ENCODE measurements around the gene ACP2.
A peak's percentile ranks its signal among the peaks of the same experiment; 100 is the strongest.
"Not testable (repeated sequence)": the region's sequence is repeated elsewhere in the genome, so short reads cannot be mapped to it uniquely, and the experiment has no call there.

The ACP2 gene

DNA sequence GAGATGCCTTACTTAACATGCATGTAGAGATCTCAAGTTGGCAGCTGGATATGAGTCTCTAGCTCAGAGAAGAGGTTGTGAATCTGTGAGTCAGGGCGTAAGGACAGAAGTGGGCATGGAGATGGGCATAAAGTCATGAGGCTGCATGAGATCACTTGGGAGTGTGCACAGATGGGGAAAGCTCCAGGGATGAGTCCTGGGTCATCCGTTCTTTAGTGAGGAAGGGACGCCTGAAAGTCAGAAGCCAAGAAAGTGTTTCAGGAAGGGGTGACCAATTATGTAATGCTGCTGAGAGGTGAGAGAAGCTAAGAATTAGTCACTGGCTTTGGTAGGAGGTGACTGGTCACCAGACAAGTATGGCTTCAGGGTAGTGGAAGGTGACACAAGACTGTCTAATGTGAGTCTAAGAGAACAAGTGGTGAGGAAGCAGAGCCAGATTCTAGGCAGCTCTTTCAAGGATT lies 6.7 kb downstream of the ACP2 start:
- DNase-seq: no peak

DNA sequence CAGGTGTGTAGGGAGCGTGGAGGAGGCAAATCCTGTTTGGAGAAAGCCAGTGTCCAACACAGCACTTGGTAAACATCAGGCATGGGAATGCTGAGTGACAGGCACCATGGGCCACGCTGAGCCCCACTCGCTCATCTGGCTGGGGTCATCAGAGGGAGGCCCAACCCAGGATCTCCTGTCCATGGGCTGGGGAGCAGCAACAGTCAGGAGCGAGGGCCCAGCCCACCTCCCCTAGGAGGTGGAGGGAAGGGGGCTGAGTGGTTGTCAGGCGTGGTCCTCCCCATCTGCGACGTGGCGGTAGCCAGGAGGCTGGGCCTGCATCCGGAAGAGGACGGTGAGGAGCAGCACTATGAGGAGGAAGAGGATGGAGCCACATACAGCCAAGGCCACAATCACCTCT lies 8.8 kb downstream of the ACP2 start:
- DNase-seq: no peak

DNA sequence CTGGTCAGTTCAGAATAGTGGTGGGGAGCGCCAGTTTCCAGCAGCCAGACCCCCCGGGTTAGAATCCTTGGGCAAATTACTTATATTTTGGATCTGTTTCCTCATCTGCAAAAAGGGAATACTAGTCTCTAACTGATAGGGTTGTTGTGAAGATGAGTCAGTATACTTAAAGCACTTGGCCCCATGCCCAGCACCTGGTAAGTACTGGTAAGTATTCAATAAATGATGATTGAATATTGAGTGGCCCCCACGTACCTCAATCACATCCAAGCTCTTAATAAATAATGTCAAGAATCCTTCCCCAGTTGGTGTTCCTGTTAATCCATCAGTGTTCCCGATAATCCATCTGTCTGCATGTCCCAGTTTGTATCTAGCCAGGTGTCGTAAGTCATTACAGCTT lies 12.1 kb downstream of the ACP2 start:
- peak; percentile 33 to 66 for DNase-seq

DNA sequence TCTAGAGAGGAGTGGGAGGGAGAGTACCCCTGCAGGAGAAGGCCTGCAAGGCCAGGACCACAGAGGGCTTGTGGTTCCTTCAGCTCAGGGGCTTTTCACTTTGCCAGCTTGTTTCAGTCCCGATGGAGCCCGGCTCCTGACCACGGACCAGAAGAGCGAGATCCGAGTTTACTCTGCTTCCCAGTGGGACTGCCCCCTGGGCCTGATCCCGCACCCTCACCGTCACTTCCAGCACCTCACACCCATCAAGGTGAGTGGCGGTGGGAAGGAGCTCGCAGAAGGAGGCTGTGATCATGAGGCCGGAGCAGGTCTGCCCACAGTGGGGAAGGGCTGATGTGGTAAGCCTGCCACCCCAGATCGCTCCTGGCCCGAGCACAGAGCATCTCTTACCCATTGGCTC lies 13.5 kb downstream of the ACP2 start:
- DNase-seq: no peak

DNA sequence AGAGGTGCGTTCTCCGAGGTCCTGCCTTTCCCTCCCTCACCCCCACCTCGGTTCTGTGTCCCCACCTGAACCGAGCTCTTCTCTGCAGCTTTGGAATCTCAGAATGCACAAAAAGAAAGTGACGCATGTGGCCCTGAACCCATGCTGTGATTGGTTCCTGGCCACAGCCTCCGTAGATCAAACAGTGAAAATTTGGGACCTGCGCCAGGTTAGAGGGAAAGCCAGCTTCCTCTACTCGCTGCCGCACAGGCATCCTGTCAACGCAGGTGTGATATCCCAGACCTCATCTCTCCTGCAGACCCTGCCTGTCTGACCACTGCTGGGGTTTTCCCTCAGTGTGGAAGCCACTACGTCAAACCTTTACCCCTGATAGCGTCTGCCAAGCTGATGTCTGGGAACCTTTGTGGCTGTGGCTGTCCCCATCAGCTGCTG lies 13.9 kb downstream of the ACP2 start:
- peak; percentile 53 to 76 for DNase-seq

DNA sequence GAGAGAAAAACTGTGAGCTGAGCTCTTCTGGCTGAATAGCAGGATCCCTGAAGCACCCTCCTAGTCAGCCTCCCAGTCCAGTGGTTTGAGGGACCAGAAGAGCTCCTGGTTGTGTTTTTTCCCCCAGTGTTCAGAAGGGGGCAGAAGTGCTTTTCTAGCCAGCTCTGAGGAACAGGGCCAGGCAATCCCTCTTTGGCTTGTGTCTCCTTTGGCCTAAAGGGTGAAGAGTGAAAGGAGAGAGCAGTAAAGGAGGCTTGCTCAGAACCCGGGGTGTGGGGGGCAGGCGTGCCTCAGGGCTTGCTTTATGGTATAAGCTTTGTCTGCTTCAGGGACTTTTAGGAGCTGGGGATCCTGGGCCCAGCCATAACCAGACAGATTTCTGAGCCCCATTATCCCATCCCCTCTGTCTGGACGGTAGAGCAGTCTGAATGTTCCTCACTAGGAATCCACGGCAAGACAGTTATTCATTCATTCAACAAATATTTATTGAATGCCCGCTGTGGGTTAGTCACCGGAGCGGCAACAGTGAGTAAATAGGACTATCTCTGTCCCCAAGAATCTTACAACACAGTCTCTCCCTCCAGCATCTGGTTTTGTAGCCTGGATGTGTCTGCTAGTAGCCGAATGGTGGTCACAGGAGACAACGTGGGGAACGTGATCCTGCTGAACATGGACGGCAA lies 14.5 kb downstream of the ACP2 start:
- peak; percentile 62 to 66 for DNase-seq

DNA sequence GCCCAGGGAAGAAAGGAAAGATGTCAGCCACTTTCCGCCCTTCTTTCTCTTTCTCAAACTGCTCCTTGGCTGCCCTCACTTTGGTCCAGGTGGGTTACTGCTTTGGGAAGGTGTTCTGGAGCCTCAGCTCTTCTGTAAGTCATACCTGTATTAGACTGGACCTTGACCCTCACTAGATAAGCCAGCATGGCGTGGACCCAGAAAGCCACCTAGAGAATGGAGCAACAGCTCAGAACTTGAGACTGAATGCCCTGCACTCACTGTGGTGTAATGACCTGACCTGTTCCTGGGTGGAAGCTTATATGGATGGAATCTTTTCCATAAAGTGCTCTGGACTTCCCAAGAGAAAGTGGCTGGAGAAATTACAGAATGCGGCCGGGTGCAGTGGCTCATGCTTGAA lies 15.6 kb downstream of the ACP2 start:
- no peak for DNase-seq

DNA sequence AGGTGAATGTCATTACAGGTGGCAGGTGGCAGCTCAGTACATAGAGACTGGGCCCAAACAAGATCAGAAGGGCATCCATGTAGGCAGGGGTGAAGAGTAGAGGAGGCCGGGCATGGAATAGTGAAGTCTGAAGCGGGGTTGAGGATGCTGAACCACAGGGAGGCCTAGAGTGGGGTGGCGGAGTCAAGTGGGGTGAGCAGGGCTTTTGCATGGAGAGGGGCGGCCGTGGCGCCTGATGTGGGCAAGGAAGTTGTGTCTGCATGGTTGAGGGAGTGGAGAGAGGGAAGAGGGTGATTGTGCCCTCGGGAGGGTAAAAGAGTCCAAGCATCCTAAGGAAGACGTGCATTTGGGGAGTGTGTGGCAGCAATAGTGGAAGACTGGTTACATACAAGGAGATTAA lies 19.5 kb downstream of the ACP2 start:
- no peak for DNase-seq

DNA sequence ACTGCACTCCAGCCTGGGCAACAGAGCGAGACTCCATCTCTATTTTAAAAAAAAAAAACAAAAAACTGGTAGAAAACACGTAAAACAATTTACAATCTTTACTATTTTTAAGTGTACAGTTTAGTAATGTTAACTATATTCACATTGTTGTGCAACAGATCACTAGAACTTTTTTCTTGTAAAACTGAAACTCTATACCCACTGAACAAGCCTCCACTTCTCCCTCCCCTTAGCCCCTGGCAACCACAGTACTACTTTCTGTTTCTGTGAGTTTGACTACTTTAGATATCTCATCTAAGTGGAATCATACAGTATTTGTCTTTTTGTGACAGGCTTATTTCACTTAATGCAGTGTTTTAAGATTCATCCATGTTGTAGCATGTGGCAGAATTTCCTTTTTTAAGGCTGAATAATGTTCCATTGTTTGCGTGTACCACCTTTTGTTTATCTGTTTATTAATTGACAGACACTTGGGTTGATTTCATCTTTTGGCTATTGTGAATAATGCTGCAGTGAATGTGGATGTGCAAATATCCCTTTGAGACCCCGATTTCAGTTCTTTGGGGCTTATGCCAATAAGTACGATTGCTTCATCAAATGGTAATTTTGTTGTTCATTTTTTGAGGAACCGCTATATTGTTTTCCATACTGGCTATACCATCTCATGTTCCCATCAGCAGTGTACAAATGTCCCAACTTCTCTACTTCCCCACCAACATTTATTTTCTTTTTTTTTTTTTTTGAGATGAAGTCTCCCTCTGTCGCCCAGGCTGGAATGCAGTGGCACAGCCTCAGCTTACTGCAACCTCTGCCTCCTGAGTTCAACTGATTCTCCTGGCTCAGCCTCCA lies 22.8 kb downstream of the ACP2 start:
- DNase-seq: no peak

DNA sequence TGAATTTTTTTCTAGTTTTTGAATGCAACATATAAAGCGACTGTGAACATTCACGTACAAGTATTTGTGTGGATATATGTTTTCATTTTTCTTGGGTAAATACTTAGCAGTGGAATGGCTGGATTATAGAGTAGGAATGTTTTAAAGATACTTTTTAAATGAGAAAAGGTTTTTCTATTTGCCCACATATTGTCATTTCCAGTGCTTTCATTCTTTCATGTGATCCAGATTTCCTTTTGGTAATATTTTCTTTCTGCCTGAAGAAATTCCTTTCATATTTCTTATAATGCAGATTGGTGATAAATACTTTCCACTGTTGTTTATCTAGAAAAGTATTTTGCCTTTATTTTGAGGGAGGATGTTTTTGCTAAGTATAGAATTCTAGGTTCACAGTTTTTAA lies 25.9 kb downstream of the ACP2 start:
- no peak for DNase-seq

DNA sequence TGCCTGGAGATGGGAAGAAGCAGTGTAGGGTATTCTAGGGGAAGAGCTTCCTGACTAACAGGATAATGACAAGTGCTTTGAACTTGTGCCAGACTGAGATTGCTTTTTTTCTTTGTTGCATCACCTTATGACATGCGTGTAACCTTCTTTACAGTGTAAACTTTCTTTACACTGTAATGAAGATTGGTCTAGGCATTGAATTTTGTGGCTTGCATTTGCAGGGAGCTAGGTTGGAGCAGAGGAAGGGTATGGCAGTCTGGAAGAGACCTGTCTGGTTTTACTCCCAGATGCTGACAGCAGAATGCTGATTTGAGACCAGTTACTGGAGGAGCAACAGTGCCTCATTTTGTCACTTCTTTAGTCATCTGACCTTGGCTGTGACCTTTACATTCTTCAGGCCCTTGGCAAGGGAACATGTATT lies 28.2 kb downstream of the ACP2 start:
- DNase-seq: no peak

DNA sequence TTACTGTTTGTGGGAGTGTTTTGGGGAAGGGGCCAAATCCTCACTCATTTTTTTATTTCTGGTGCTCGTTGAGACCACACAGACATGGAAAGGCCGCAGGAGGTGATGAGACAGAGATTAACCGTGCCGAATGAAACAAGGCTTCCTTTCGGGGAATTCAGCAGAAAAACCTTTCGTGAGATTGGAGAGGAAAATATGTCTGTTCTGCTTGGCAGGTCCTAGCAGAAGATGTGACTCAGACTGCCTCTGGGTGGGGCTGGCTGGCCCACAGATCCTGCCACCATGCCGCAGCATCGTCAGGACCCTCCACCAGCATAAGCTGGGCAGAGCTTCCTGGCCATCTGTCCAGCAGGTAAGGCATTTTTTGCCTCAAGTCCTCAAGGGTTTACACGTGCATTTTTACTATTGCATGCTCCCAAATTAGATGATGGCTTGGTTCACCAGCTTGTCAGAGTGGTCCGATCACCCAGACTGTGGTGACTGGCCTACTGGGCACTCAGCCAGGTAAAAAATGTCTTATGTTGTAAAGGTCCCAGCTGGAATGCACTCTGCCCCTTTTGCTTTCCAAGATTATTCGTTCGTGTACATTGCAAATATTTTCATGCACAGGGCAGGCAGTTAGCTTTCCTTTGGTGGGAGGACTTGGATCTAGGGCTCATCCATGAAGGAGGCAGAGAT lies 32.4 kb downstream of the ACP2 start:
- DNase-seq: peak; percentile 20 to 54

DNA sequence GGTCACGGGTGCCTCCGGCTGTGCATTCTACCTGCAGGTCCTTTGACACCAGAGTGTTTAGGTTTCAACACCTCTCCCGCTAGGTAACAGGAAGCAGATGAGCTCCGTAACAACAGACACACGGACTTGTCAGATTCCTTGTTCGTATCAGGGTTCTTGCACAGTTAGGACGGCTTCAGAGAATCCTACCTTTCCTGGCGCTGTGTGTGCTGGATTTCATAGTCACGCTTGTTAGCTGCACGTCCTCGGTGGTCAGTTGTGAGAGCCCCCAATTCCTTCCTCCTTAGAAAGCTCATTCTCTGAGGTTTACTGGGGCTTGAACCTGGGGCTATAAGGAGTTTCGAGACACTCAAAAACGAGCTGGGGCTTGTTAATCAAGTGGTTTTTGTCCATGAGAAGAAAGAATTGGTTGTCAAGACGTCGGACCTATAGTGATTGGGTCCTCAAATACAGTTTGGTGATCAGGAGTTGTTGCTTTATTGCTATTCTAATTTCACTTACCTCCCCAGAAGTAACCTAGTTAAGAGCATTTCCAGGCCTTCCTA lies 33.2 kb downstream of the ACP2 start:
- peak in 1 of 2 experiments; percentile 34 for DNase-seq

DNA sequence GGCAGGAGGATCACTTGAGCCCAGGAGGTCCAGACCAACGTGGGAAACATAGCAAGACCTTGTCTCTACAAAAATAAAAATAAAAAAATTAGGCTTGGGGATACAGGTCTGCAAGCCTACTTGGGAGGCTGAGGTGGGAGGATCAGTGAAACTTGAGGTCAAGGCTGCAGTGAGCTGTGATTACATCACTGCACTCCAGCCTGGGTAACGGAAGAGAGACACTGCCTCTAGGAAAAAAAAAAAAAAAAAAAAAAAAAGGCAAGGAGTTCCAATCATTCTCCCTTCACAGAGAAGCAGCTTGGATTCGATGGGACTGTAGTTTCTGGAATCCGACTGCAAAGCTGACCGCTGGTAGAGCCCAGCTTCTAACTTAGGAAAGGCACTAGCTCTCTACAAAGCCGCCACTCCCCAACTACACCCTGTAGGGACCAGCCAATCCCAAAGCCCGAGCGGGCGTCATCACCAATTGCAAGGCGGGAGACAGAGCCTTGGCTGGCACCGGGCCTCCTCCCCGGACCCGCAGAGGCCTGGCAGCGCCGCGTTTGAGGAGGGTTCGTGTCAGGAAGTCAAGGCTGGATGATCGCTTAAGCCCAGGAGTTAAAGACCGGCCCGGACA lies 34.6 kb downstream of the ACP2 start:
- DNase-seq: peak; percentile 90 to 96

DNA sequence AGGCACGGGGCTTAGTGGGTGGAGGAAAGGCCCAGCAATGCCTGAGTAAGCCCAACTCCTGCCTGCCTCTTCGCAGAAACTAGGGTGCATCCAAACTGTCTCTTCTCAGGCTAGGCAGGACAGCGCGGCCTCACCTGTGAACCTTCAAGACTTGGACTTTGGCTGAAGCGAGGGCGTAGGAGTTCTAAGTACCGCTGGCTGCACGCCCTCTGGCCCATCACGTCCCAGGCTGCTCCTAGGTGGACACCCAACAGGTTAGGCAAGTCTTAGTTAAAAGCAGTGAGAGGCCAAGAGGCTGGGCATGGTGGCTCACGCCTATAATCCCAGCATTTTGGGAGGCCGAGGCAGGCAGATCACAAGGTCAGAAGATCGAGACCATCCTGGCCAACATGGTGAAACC lies 35.7 kb downstream of the ACP2 start:
- no peak for DNase-seq

DNA sequence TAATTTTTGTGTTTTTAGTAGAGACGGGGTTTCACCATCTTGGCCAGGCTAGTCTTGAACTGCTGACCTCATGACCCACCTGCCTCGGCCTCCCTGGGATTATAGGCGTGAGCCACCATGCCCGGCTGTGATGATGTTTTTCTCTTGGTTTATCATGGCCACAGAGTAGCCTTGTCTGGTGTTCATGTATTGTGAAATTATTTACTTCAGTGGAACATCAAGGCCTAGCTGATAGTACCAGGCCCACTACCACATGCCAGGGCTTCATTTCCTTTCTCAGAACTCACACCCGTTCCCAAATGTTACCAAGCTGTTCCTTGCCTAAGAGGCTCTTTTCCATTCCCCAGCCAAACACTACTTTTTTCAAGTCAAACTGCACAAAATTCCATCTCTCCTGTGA lies 40.0 kb downstream of the ACP2 start:
- no peak for DNase-seq

DNA sequence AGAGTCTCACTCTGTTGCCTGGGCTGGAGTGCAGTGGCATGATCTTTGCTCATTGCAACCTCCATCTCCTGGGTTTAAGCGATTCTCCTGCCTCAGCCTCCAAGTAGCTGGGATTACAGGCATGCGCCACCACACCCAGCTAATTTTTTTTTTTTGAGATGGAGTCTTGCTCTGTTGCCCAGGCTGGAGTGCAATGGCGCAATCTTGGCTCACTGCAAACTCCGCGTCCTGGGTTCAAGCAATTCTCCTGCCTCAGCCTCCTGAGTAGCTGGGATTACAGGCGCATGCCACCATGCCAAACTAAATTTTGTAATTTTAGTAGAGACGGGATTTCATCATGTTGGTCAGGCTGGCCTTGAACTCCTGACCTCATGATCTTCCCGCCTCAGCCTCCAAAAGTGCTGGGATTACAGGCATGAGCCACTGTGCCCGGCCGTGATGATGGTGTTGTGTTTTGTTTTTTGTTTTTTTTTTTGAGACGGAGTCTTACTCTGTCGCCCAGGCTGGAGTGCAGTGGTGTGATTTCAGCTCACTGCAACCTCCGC lies 40.5 kb downstream of the ACP2 start:
- not testable (repeated sequence) for DNase-seq

DNA sequence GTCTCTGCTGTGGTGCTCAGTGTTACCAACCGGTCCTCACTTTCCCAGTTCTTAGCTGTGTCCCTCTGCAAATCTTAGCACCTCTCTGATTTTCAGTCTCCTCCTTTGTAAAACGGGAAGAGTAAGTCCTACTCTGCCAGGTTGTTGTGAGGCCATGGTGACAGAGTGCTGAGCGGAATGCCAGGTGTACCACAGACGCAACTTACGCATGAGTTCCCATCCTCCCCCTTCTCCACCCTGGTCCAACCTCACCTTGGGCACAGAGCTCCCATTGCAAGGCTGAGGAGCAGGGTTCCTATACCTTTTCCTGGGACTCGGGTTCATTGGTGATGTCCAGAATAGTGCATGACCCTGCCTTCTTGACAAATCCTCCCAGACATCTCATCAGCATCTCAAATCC lies 41.2 kb downstream of the ACP2 start:
- no peak for DNase-seq

DNA sequence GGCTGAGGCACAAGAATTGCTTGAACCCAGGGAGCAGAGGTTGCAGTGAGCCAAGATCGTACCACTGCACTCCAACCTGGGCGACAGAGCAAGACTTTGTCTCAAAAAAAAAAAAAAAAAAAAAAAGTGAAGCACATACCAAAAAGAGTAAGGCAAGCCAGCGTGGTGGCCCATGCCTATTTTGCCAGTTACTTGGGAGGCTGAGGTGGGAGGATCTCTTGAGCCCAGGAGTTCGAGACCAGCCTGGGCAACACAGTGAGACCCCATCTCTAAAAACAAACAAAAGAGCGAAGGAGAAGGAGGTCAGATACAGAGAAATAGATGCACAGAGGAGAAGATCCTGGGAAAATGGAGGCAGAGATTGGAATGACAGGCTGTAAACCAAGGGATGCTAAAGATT lies 42.0 kb downstream of the ACP2 start:
- DNase-seq: not testable (repeated sequence)

DNA sequence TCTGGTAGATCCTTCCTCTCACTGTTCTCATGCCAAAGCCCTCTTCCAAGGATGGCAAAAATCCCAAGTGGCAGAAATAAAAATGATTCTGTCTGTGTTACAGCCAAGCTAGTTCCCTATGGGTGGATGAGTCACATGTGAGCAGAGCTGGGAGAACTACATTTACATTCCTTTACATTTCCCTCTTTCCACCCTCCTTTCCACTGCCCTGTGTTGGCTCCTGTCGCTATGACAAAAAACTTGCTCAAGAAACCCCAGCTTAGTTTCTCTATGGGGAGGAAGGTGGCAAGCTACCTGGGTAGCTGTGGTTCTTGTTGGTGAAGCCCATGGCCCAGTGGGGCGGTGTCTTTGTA lies 44.0 kb downstream of the ACP2 start:
- DNase-seq: no peak

DNA sequence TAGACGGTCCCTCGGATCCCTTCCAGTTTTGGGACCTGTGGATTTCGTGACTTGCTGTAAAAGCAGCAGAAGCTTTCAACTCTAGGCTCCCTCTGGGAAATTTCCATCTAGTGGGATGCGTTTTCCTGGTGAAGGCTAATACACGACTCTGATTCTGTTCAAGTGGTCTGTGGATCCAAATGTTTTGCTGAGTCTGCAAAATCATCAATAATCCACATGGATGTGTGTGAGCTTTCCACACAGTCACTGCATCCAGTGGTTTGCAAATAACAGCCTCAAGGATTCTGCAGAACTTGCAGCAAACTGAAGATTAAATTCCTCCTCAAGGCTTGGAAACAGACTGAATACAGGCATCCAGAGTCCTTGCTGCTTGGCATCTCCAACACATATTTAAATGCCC lies 46.0 kb downstream of the ACP2 start:
- no peak for DNase-seq

DNA sequence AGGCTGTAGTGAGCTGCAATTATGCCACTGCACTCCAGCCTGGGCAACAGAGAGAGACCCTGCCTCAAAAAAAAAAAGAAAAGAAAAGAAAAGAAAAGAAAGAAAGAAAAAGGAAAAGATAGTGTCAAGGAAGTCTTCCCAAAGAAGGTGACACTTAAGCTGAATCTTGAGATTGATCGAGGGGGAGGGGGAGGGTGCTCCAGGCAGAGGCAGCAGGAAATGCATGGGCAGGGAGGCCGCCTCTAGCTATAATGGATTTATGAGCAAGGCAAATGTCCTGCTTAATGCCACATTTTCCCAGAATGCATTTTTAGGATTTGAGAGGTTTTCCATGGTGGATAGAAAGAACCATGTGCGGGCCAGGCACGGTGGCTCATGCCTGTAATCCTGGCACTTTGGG lies 47.6 kb downstream of the ACP2 start:
- DNase-seq: no peak

DNA sequence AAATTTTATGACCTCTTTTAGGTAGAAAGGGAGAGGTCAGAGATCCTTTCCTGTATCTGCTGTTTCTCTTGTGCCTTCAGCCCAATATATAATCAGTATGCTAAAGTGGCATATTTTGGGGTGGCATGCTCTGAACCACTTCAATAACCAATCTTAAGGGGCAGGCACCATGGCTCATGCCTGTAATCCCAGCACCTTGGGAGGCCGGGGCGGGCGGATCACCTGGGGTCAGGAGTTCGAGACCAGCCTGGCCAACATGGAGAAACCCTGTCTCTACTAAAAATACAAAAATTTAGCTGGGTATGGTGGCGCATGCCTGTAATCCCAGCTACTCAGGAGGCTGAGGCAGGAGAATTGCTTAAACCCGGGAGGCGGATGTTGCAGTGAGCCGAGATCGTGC lies 50.5 kb downstream of the ACP2 start:
- DNase-seq: not testable (repeated sequence)
